GM23248 (cell line): ENCODE data around the gene ZNF394. TPM values are rescaled to one million over a fixed set of nuclear protein-coding genes. Genes with fewer than 3 reads are reported as not detected.

Source experiments
- DNase-seq: peaks from one replicate; pipeline ENCODE4 v3.0.0-alpha.2; 2015
- H2AFZ ChIP-seq: fragments of 200-600 bp; sonication (generic); 2 replicates; pipeline ENCODE4 v1.6.1; 2016; ENCODE audit warnings: antibody characterized with exemption
- H3F3A ChIP-seq: fragments of 200-600 bp; sonication (generic); 2 replicates; pipeline ENCODE4 v1.6.1; 2016; ENCODE audit warnings: mild to moderate bottlenecking, antibody characterized with exemption, mixed run types; ENCODE audit not compliant: insufficient read depth
- H3K27ac ChIP-seq: fragments of 200-600 bp; sonication (generic); 2 replicates; pipeline ENCODE4 v1.5.1; 2016; ENCODE audit warnings: mild to moderate bottlenecking
- H3K27me3 ChIP-seq: fragments of 200-600 bp; sonication (generic); replicated peaks from 2 replicates; pipeline ENCODE4 v1.6.1; 2016; ENCODE audit warnings: mild to moderate bottlenecking; ENCODE audit not compliant: insufficient read depth
- H3K36me3 ChIP-seq: fragments of 200-600 bp; sonication (generic); 2 replicates; pipeline ENCODE4 v1.6.1; 2016; ENCODE audit warnings: low read depth, mild to moderate bottlenecking
- H3K4me1 ChIP-seq: fragments of 200-600 bp; sonication (generic); 2 replicates; pipeline ENCODE4 v1.6.1; 2016; ENCODE audit warnings: mild to moderate bottlenecking; ENCODE audit not compliant: insufficient read depth
- H3K4me2 ChIP-seq: fragments of 200-600 bp; sonication (generic); one replicate; pipeline ENCODE4 v1.6.1; 2016; ENCODE audit warnings: mild to moderate bottlenecking; ENCODE audit not compliant: unreplicated experiment
- H3K4me3 ChIP-seq: fragments of 200-600 bp; sonication (generic); 2 replicates; pipeline ENCODE4 v1.5.1; 2016; ENCODE audit warnings: mild to moderate bottlenecking
- H3K79me2 ChIP-seq: fragments of 200-600 bp; sonication (generic); 2 replicates; pipeline ENCODE4 v1.6.1; 2016; ENCODE audit warnings: mild to moderate bottlenecking; ENCODE audit not compliant: insufficient read depth
- H3K9ac ChIP-seq: fragments of 200-600 bp; sonication (generic); 2 replicates; pipeline ENCODE4 v1.6.1; 2016; ENCODE audit warnings: mild to moderate bottlenecking
- H3K9me2 ChIP-seq: fragments of 200-600 bp; sonication (generic); 2 replicates; pipeline ENCODE4 v1.6.1; 2016; ENCODE audit warnings: mixed run types, mild to moderate bottlenecking, moderate library complexity; ENCODE audit not compliant: insufficient read depth
- H3K9me3 ChIP-seq: fragments of 200-600 bp; sonication (generic); one replicate; pipeline ENCODE4 v1.6.1; 2017; ENCODE audit warnings: low read depth
- H4K20me1 ChIP-seq: fragments of 200-600 bp; sonication (generic); 2 replicates; pipeline ENCODE4 v1.6.0; 2016; ENCODE audit not compliant: insufficient read depth
- EZH2 ChIP-seq: fragments of 200-600 bp; sonication (generic); IDR thresholded peaks from 2 replicates; pipeline ENCODE4 v1.6.1; 2018; ENCODE audit warnings: antibody characterized with exemption, mild to moderate bottlenecking; ENCODE audit not compliant: insufficient read depth, poor library complexity, severe bottlenecking
- EZH2phosphoT487 ChIP-seq: fragments of 200-600 bp; sonication (generic); IDR thresholded peaks from 2 replicates; pipeline ENCODE4 v1.6.1; 2018; ENCODE audit warnings: antibody characterized with exemption, moderate library complexity, mild to moderate bottlenecking, low read depth; ENCODE audit not compliant: insufficient read depth
- WGBS, 2 experiments: methylation state at CpG; one replicate each; pipeline ENCODE4 v1.1.6; 2015 to 2017; ENCODE audit warnings: low lambda C conversion rate in 2 of 2, low coverage in 1 of 2; ENCODE audit errors: missing lambda C conversion rate in 2 of 2; 5-methylcytosine and 5-hydroxymethylcytosine counted together
- in situ Hi-C: fragments of 300-500 bp; cut with MboI; formaldehyde crosslinking; loops from 2 replicates; pipeline ENCODE4 v1.15.0; 2020
- polyA plus RNA-seq: library from polyadenylated mRNA; unstranded; fragments of >200 nt; fragmentation: Nextera tagmentation; extraction: Ambion mirVana; gene quantifications from 2 replicates; pipeline ENCODE4 v1.2.1, GENCODE V29; 2016
- total RNA-seq: library from RNA; depleted of rRNA; stranded (reverse); fragments of >200 nt; shearing (Covaris generic); gene quantifications from 2 replicates; pipeline ENCODE4 v1.2.3, GENCODE V29; 2014

Gene ZNF394
- total and polyA plus RNA-seq, 2 experiments from 2014 or later, result 16.8 to 24.3 TPM

- Histone ChIP-seq H3K4me3 (no peak overlapping the region), H3K27me3 (no peaks in the 10 kb centered on the region), H2AFZ (no peak overlapping the region), H3K4me2 (no peak overlapping the region), H3F3A (peaks cover 5% of the 10 kb centered on the region; the same call in 1 of the 2 replicates), H3K9me2 (no peaks in the 10 kb centered on the region), H4K20me1 (no peaks in the 10 kb centered on the region; the same call in 1 of the 2 replicates), H3K9me3 (no peaks in the 10 kb centered on the region), H3K9ac (no peak overlapping the region), H3K36me3 (peaks cover 40% of the 10 kb centered on the region), H3K27ac (no peak overlapping the region), H3K4me1 (peaks cover 12% of the 10 kb centered on the region; the same call in 1 of the 2 replicates), H3K79me2 (peaks cover 68% of the 10 kb centered on the region)
- in situ Hi-C loops, result no loop called here
- TF ChIP-seq EZH2 (no peak), EZH2phosphoT487 (no peak)
- no peak for DNase-seq
- 95 to 99% methylated on average over 6 of the region's 6 CpGs for WGBS, 2 experiments
Observed at GRCh38 chr7:99493823-99494222, 6.3 kb downstream of the ZNF394 start.

GRCh38 chr7:99490878-99491277 is 9.2 kb downstream of the ZNF394 start:
- Histone ChIP-seq H3K79me2 (peaks cover 39% of the 10 kb centered on the region), H3K9ac (no peak overlapping the region), H4K20me1 (no peaks in the 10 kb centered on the region), H3K4me1 (no peaks in the 10 kb centered on the region), H3K9me2 (no peaks in the 10 kb centered on the region), H3K27ac (no peak overlapping the region), H2AFZ (no peak overlapping the region), H3F3A (peaks cover 7% of the 10 kb centered on the region; the same call in 1 of the 2 replicates), H3K4me3 (no peak overlapping the region), H3K36me3 (peaks cover 36% of the 10 kb centered on the region), H3K9me3 (no peaks in the 10 kb centered on the region), H3K4me2 (no peak overlapping the region), H3K27me3 (no peaks in the 10 kb centered on the region)
- TF ChIP-seq EZH2 (no peak), EZH2phosphoT487 (no peak)
- no peak for DNase-seq
- in situ Hi-C loops, result no loop called here
- 94 to 96% methylated on average over 3 of the region's 3 CpGs for WGBS, 2 experiments

- no peak overlapping the region for H3K9ac ChIP-seq
- no peak overlapping the region for H2AFZ ChIP-seq
- no peak for DNase-seq
- peaks cover 21% of the 10 kb centered on the region for H3K36me3 ChIP-seq
- H3K9me3 ChIP-seq, result no peaks in the 10 kb centered on the region
- H3K4me2 ChIP-seq, result no peak overlapping the region
- no peak overlapping the region for H3K4me3 ChIP-seq
- peaks cover 7% of the 10 kb centered on the region; the same call in 1 of the 2 replicates for H3F3A ChIP-seq
- in situ Hi-C loops, result no loop called here
- H3K79me2 ChIP-seq, result peaks cover 22% of the 10 kb centered on the region
- no peaks in the 10 kb centered on the region for H3K27me3 ChIP-seq
- H3K4me1 ChIP-seq, result no peaks in the 10 kb centered on the region
- WGBS, 2 experiments, result 71 to 85% methylated on average over 4 of the region's 4 CpGs
- no peaks in the 10 kb centered on the region for H4K20me1 ChIP-seq
- no peak overlapping the region for H3K27ac ChIP-seq
- TF ChIP-seq EZH2, result no peak
- TF ChIP-seq EZH2phosphoT487, result no peak
- no peaks in the 10 kb centered on the region for H3K9me2 ChIP-seq
Observed at GRCh38 chr7:99489235-99489634, 10.8 kb downstream of the ZNF394 start.

- no peak for DNase-seq
- H3K36me3 ChIP-seq, result 0 out of 2 replicates have a peak, but pooled peaks cover 9% of the 10 kb centered on the region
- no peak overlapping the region for H3K27ac ChIP-seq
- peaks cover 23% of the 10 kb centered on the region for H3K79me2 ChIP-seq
- no peak overlapping the region for H3K9ac ChIP-seq
- no peak overlapping the region for H3K4me3 ChIP-seq
- H2AFZ ChIP-seq, result no peak overlapping the region
- no peaks in the 10 kb centered on the region for H3K9me3 ChIP-seq
- no peak for TF ChIP-seq EZH2
- no peak for TF ChIP-seq EZH2phosphoT487
- no peaks in the 10 kb centered on the region for H3K27me3 ChIP-seq
- no peaks in the 10 kb centered on the region for H3K9me2 ChIP-seq
- H4K20me1 ChIP-seq, result no peaks in the 10 kb centered on the region
- 89 to 94% methylated on average over 5 of the region's 5 CpGs for WGBS, 2 experiments
- H3K4me2 ChIP-seq, result no peak overlapping the region
- H3F3A ChIP-seq, result peaks cover 4% of the 10 kb centered on the region; the same call in 1 of the 2 replicates
- H3K4me1 ChIP-seq, result no peaks in the 10 kb centered on the region
- in situ Hi-C loops, result no loop called here
Observed at GRCh38 chr7:99485094-99485493, 15.0 kb downstream of the ZNF394 start.
